IMR-90 (cell line): Measurements from ENCODE around the gene CKAP4. TPM values are rescaled to one million over a fixed set of nuclear protein-coding genes. Genes with fewer than 3 reads are reported as not detected.

Source experiments
- ATAC-seq: fragments of 200-7000 bp; cut with Tn5 transposase; 2 replicates; pipeline ENCODE4 v1.9.1; 2020; ENCODE audit warnings: low read depth, mild to moderate bottlenecking, moderate library complexity
- BruUV-seq: library from RNA; stranded (reverse); fragments of 400-500 nt; replicated peaks from 2 replicates; lab custom pipeline; 2021; lab: Mats Ljungman, UMichigan
- CTCF ChIA-PET: fragments of 300-600 bp; formaldehyde crosslinking; extraction: SDS; loops from one replicate; lab custom pipeline; 2021; ENCODE audit warnings: antibody characterized with exemption; lab: Yijun Ruan, JAX
- POLR2A ChIA-PET: fragments of 300-600 bp; sonication (Branson Sonifier 250); formaldehyde crosslinking; loops from one replicate; lab custom pipeline; 2022; ENCODE audit warnings: antibody characterized with exemption; ENCODE audit not compliant: unreplicated experiment; lab: Charles Lee
- DNase-seq: peaks from one replicate; pipeline ENCODE4 v3.0.0; 2013
- H2AFZ ChIP-seq: replicated peaks from 2 replicates; pipeline ENCODE3; 2013; ENCODE audit warnings: low read length, mild to moderate bottlenecking; ENCODE audit not compliant: poor library complexity
- H2AK5ac ChIP-seq: 2 replicates; pipeline ENCODE4 v1.6.1; 2013; ENCODE audit warnings: low read depth, low read length, inconsistent platforms
- H2AK9ac ChIP-seq: replicated peaks from 2 replicates; pipeline ENCODE3; 2013; ENCODE audit warnings: mild to moderate bottlenecking, low read depth, low read length, moderate library complexity; ENCODE audit not compliant: poor library complexity
- H2BK120ac ChIP-seq: 2 replicates; pipeline ENCODE4 v1.6.1; 2013; ENCODE audit warnings: low read depth, low read length, inconsistent platforms
- H2BK15ac ChIP-seq: 3 replicates; pipeline ENCODE4 v1.6.1; 2013; ENCODE audit warnings: low read depth, low read length, inconsistent platforms
- H2BK20ac ChIP-seq: 2 replicates; pipeline ENCODE4 v1.6.1; 2013; ENCODE audit warnings: low read depth, mild to moderate bottlenecking, inconsistent platforms, low read length, moderate library complexity
- H2BK5ac ChIP-seq: 2 replicates; pipeline ENCODE4 v1.6.1; 2013; ENCODE audit warnings: mild to moderate bottlenecking, low read depth, low read length, inconsistent platforms; ENCODE audit not compliant: poor library complexity, severe bottlenecking
- H3K14ac ChIP-seq: replicated peaks from 2 replicates; pipeline ENCODE4 v1.6.1; 2013; ENCODE audit warnings: low read depth, low read length, inconsistent platforms
- H3K18ac ChIP-seq: 2 replicates; pipeline ENCODE4 v1.6.1; 2013; ENCODE audit warnings: low read depth, low read length, control low read depth
- H3K23ac ChIP-seq: 2 replicates; pipeline ENCODE4 v1.6.1; 2013; ENCODE audit warnings: low read depth, low read length, inconsistent platforms
- H3K27ac ChIP-seq: 2 replicates; pipeline ENCODE4 v1.5.1; 2013; ENCODE audit warnings: mild to moderate bottlenecking, control low read depth, low read length; ENCODE audit not compliant: insufficient read depth
- H3K27me3 ChIP-seq: 2 replicates; pipeline ENCODE4 v1.6.1; 2013; ENCODE audit warnings: low read length; ENCODE audit not compliant: control insufficient read depth, insufficient read depth
- H3K36me3 ChIP-seq: 2 replicates; pipeline ENCODE4 v1.6.1; 2013; ENCODE audit warnings: low read length, mixed read lengths; ENCODE audit not compliant: control insufficient read depth, insufficient read depth
- H3K4ac ChIP-seq: 2 replicates; pipeline ENCODE4 v1.6.1; 2013; ENCODE audit warnings: low read depth, low read length, inconsistent platforms
- H3K4me1 ChIP-seq: 2 replicates; pipeline ENCODE4 v1.6.1; 2013; ENCODE audit warnings: low read length, mixed read lengths; ENCODE audit not compliant: control insufficient read depth, insufficient read depth
- H3K4me2 ChIP-seq: 2 replicates; pipeline ENCODE4 v1.6.1; 2013; ENCODE audit warnings: low read depth, mild to moderate bottlenecking, control low read depth, low read length, moderate library complexity
- H3K4me3 ChIP-seq: 2 replicates; pipeline ENCODE4 v1.5.1; 2013; ENCODE audit warnings: low read depth, mild to moderate bottlenecking, control low read depth, low read length, moderate library complexity; ENCODE audit not compliant: insufficient read depth
- H3K56ac ChIP-seq: 2 replicates; pipeline ENCODE4 v1.6.1; 2013; ENCODE audit warnings: low read length, inconsistent platforms; ENCODE audit not compliant: insufficient read depth; ENCODE audit errors: extremely low read depth
- H3K79me1 ChIP-seq, 2 experiments: 2 replicates each; pipeline ENCODE4 v1.6.1; 2013; ENCODE audit warnings: low read length in 2 of 2, inconsistent platforms in 1 of 2, low read depth in 1 of 2
- H3K9ac ChIP-seq: 2 replicates; pipeline ENCODE4 v1.6.1; 2013; ENCODE audit warnings: low read depth, low read length, control low read depth
- H3K9me1 ChIP-seq: 2 replicates; pipeline ENCODE4 v1.6.1; 2013; ENCODE audit warnings: low read length, inconsistent platforms; ENCODE audit not compliant: insufficient read depth
- H3K9me3 ChIP-seq: 2 replicates; pipeline ENCODE4 v1.6.1; 2013; ENCODE audit warnings: low read length; ENCODE audit not compliant: control insufficient read depth, insufficient read depth
- H4K20me1 ChIP-seq: 2 replicates; pipeline ENCODE4 v1.6.1; 2013; ENCODE audit warnings: low read length, inconsistent platforms; ENCODE audit not compliant: insufficient read depth
- H4K5ac ChIP-seq: 2 replicates; pipeline ENCODE4 v1.6.1; 2013; ENCODE audit warnings: mild to moderate bottlenecking, low read depth, low read length, control low read depth
- H4K8ac ChIP-seq, 2 experiments: 2 replicates each; pipeline ENCODE4 v1.6.1; 2013; ENCODE audit warnings: low read depth in 2 of 2, low read length in 2 of 2, control low read depth in 1 of 2, inconsistent platforms in 1 of 2
- H4K91ac ChIP-seq: 2 replicates; pipeline ENCODE4 v1.6.1; 2013; ENCODE audit warnings: low read depth, low read length, inconsistent platforms; ENCODE audit not compliant: insufficient read depth
- CEBPB ChIP-seq: IDR thresholded peaks from 2 replicates; pipeline ENCODE4 v1.6.1; 2012; ENCODE audit warnings: low read depth, low read length, improper control_type of control experiment
- CHD1 ChIP-seq: IDR thresholded peaks from 2 replicates; pipeline ENCODE4 v1.6.1; 2012; ENCODE audit warnings: low read depth, low read length, improper control_type of control experiment
- MAFK ChIP-seq: IDR thresholded peaks from 2 replicates; pipeline ENCODE4 v1.6.1; 2012; ENCODE audit warnings: low read depth, low read length, improper control_type of control experiment
- MAZ ChIP-seq: IDR thresholded peaks from 2 replicates; pipeline ENCODE4 v1.6.1; 2012; ENCODE audit warnings: low read depth, mild to moderate bottlenecking, low read length, improper control_type of control experiment, moderate library complexity, borderline replicate concordance
- MXI1 ChIP-seq: IDR thresholded peaks from 2 replicates; pipeline ENCODE4 v1.6.1; 2012; ENCODE audit warnings: low read depth, mild to moderate bottlenecking, low read length, moderate library complexity, borderline replicate concordance
- POLR2A ChIP-seq: IDR thresholded peaks from 2 replicates; pipeline ENCODE4 v1.6.1; 2012; ENCODE audit warnings: mild to moderate bottlenecking, low read depth, low read length
- RFX5 ChIP-seq: IDR thresholded peaks from 2 replicates; pipeline ENCODE4 v1.8.0; 2012; ENCODE audit warnings: low read depth, mild to moderate bottlenecking, low read length, moderate library complexity
- WGBS, 2 experiments: methylation state at CpG; one replicate each; pipeline versions ENCODE4 v1.1.5 to v1.1.7; 2013; ENCODE audit warnings: missing lambda C conversion rate in 2 of 2; ENCODE audit not compliant: insufficient read length in 1 of 2; ENCODE audit errors: extremely low coverage in 2 of 2; 5-methylcytosine and 5-hydroxymethylcytosine counted together
- dilution Hi-C: fragments of 300-500 bp; cut with HindIII; formaldehyde crosslinking; loops from one replicate; pipeline ENCODE4 v1.14.3; 2018; ENCODE audit warnings: low sequenced_read_pairs; ENCODE audit not compliant: unreplicated experiment
- in situ Hi-C: fragments of 300-500 bp; cut with MboI; formaldehyde crosslinking; loops from 3 replicates; pipeline ENCODE4 v1.14.3; 2019; ENCODE audit warnings: low sequenced_read_pairs, inconsistent platforms, mixed read lengths
- intact Hi-C: fragments of 100-400 bp; cut with micrococcal nuclease; formaldehyde crosslinking; loops from 2 replicates; pipeline ENCODE4 v1.10.0; 2022
- polyA plus RNA-seq, 3 experiments: library from polyadenylated mRNA; depleted of rRNA; stranded (reverse); fragments of >200 nt; gene quantifications; 2 replicates each; pipeline ENCODE4 v1.2.3, GENCODE V29; 2012; ENCODE audit warnings: low replicate concordance in 1 of 3
- total RNA-seq: library from RNA; depleted of rRNA; stranded (reverse); fragments of >200 nt; gene quantifications from 2 replicates; pipeline ENCODE4 v1.2.3, GENCODE V29; 2012
- TF ChIP-seq, protein P1 (sequence below): fragments of 150-350 bp; IDR thresholded peaks from 2 replicates; pipeline ENCODE4 v1.6.1; 2016; ENCODE audit warnings: low read depth, mild to moderate bottlenecking, low read length, moderate library complexity, borderline replicate concordance

The CKAP4 gene
- total and polyA plus RNA-seq, 2 of the 4 experiments (the other 2 are of a cell fraction), result 94.5 to 297 TPM

DNA sequence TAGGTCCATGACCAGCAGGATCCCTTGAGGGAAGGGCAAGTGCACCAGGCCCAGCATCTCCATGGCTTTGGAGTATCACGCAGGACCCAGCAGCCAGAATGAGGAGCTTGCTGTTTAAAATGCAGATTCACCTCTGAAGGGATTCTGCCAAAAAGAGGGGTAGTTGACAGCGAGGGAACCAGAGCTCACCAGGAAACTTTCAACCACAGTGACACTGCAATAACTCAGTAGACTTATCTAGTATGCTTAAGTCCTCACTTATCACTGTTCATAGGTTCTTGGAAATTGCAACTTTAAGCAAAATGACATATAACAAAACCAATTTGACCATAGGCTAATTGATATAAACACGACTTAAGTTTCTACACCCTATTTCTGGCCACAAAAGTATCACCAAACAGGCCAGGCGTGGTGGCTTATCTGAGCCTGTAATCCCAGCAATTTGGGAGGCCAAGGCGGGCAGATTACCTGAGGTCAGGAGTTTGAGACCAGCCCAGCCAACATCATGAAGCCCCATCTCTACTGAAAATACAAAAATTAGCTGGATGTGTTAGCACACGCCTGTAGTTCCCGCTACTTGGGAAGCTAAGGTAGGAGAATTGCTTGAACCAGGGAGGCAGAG lies 21.4 kb upstream of the CKAP4 start:
- no peaks in the 10 kb centered on the region for H3K4me1 ChIP-seq
- DNase-seq, result no peak
- H3K27ac ChIP-seq, result no peak overlapping the region
- ChIA-PET POLR2A (no interaction called here), CTCF (interaction anchor here (0.9 kb wide), 1 partner anchor 18 kb away, joined by 3 read pairs; no protein-coding TSS in a partner anchor)
- H3K9ac ChIP-seq, result no peak overlapping the region
- no peak overlapping the region for H3K18ac ChIP-seq
- H2BK5ac ChIP-seq, result no peak overlapping the region
- intact Hi-C loops, result no loop called here
- H2BK120ac ChIP-seq, result no peak overlapping the region
- H2AFZ ChIP-seq, result no peak overlapping the region
- no peak overlapping the region for H3K4me2 ChIP-seq
- WGBS, 2 experiments, result no CpG with 5 or more reads among the region's 7 CpGs
- H3K4ac ChIP-seq, result no peak overlapping the region
- no peaks in the 10 kb centered on the region for H3K9me1 ChIP-seq
- no peaks in the 10 kb centered on the region for H3K36me3 ChIP-seq
- no peak overlapping the region for H3K14ac ChIP-seq
- in situ Hi-C loops, result no loop called here
- peaks cover 1% of the 10 kb centered on the region; the same call in 1 of the 2 replicates for H3K27me3 ChIP-seq
- H3K9me3 ChIP-seq, result no peaks in the 10 kb centered on the region
- no peak overlapping the region for H2BK15ac ChIP-seq
- TF ChIP-seq, protein P1, sequence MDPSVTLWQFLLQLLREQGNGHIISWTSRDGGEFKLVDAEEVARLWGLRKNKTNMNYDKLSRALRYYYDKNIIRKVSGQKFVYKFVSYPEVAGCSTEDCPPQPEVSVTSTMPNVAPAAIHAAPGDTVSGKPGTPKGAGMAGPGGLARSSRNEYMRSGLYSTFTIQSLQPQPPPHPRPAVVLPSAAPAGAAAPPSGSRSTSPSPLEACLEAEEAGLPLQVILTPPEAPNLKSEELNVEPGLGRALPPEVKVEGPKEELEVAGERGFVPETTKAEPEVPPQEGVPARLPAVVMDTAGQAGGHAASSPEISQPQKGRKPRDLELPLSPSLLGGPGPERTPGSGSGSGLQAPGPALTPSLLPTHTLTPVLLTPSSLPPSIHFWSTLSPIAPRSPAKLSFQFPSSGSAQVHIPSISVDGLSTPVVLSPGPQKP, result no peak
- TF ChIP-seq CHD1 (no peak), MAZ (no peak), MAFK (no peak), MXI1 (no peak), CEBPB (no peak), POLR2A (no peak), RFX5 (no peak)
- no peak overlapping the region for H3K4me3 ChIP-seq
- no peaks in the 10 kb centered on the region for H3K79me1 ChIP-seq
- no peak overlapping the region for H4K8ac ChIP-seq
- dilution Hi-C loops, result no loop called here
- no TSS peak for BruUV-seq
- no peak overlapping the region for H2AK9ac ChIP-seq
- H4K91ac ChIP-seq, result no peak overlapping the region
- no peaks in the 10 kb centered on the region for H4K20me1 ChIP-seq
- no peak overlapping the region for H2AK5ac ChIP-seq
- no peak overlapping the region for H4K5ac ChIP-seq
- H2BK20ac ChIP-seq, result no peak overlapping the region
- H3K23ac ChIP-seq, result no peak overlapping the region
- no peak overlapping the region for H3K56ac ChIP-seq
- ATAC-seq, result no peak
